Measurements from ENCODE around the gene OGDH.

GRCh38 chr7:44575054-44575453 is 31.4 kb upstream of the OGDH start:
- TF ChIP-seq CTCF (tag by site-specific recombination; IDR thresholded peaks at IDR 0.05) (no peak), ZNF394 (tag by site-specific recombination; IDR thresholded peaks at IDR 0.05; ENCODE audit: borderline replicate concordance) (no peak), ZBTB21 (tag by site-specific recombination; IDR thresholded peaks at IDR 0.05) (no peak), ZNF248 (tag by site-specific recombination; IDR thresholded peaks at IDR 0.05) (no peak), IKZF3 (tag by site-specific recombination; IDR thresholded peaks at IDR 0.05) (no peak), ZBTB8A (tag by site-specific recombination; IDR thresholded peaks at IDR 0.05) (no peak), ZFP37 (tag by site-specific recombination; IDR thresholded peaks at IDR 0.05) (no peak)
